NCI-H226 (cell line): ENCODE measurements around the gene RPUSD1.
"Not testable (repeated sequence)": the region's sequence is repeated elsewhere in the genome, so short reads cannot be mapped to it uniquely, and the experiment has no call there.

Source experiments
- DNase-seq: peaks from one replicate; pipeline ENCODE4 v3.0.0-alpha.2; 2015

Gene RPUSD1

DNA sequence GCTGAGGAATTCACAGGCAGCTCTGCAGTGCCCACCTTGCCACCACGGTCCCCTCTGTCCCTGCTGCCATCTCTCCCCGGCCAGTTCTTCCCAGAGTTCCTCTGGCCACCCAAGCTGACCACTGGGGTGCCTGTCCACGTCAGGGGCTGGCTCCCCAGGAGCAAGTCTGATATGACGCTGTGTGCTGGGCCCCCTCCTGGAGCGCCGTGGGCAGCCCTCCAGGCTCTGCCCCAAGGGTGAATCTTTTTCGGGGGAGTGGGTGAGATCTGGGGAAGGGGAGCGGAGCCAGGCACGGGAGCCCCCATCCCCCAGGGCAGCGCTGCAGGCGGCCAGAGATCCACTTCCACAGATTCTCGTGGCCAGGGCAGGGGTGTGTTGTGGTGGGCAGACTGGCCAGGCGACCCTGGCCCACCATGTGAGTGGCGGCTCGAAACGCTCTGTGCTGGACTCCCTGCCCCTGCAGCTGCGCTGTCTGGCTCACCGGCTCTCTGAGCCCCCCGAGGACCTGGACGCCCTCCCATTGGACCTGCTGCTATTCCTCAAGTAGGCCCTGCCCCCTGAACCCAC lies 23.9 kb downstream of the RPUSD1 start:
- no peak for DNase-seq

- DNase-seq = no peak
Measured at GRCh38 chr16:763369-764183, 24.6 kb downstream of the RPUSD1 start.

DNA sequence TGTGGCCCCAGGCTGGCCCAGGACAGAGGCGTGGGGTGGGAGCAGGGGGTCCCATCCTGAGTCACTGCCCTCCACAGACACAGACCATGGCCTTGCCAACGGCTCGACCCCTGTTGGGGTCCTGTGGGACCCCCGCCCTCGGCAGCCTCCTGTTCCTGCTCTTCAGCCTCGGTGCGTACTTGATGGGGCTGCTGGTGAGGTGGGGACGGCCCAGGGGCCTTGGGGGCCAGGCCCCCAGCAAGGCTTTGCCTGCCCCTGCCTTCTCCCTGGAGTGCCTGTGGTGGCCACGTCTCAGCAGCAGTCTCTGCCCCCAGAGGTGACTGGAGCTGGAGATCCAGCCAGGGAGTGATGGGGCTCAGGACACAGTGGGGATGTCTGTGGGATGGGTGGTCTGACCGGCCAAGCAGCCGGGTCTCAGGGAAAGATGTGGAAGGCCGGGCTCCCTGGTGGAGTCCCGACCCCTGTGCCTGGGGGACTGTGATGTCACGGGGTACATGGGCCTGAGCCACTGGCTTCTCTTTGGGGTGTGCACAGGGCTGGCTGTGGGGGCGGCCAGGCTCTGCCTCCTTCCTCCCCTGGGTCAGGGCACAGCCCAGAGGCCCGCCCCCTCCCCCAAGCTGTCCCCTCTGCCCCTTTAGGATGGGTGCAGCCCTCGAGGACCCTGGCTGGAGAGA lies 25.4 kb downstream of the RPUSD1 start:
- DNase-seq = no peak

DNA sequence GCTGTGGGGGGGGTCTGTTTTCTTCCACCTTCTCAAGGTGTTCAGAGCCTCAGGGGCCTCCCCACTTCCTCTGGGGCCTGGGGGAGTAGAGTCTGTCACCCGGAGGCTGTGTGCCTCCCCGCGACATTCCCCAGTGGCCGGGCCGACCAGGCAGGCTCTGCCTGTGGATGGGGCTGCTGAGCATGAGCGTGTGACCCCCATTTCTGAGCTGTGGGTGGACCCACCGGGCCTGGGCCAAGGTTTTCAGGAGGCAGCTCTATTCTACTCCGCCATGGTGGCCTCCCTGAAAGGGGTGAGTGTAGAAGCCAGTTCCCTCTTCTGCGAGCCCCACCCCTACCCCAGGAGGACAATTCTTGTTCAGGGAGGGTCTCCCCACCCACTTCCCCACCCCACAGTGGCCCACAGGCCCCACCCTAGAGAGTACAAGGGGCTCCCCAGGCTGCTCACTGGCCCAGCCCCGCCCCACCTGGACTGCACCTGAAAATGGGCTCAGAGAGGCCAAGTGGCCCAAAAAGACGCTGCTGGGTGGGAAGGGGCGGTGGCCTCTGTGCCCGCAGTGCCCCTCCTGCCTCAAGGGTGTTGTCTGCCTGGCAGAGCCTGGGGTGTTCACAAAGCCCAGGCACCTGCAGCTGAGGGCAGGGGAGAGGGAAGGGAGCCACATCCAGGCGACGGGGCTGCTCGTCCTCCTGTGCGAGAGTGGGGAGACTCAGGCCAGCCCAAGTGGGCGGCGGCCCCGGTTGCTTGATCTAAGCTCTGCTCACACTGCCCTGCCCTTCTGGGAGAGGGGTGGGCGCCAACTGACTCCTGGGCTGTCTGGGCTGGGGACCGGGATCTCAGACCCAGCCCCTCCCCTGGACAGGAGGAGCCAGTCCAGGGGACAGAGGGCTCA lies 26.3 kb downstream of the RPUSD1 start:
- no peak for DNase-seq

DNA sequence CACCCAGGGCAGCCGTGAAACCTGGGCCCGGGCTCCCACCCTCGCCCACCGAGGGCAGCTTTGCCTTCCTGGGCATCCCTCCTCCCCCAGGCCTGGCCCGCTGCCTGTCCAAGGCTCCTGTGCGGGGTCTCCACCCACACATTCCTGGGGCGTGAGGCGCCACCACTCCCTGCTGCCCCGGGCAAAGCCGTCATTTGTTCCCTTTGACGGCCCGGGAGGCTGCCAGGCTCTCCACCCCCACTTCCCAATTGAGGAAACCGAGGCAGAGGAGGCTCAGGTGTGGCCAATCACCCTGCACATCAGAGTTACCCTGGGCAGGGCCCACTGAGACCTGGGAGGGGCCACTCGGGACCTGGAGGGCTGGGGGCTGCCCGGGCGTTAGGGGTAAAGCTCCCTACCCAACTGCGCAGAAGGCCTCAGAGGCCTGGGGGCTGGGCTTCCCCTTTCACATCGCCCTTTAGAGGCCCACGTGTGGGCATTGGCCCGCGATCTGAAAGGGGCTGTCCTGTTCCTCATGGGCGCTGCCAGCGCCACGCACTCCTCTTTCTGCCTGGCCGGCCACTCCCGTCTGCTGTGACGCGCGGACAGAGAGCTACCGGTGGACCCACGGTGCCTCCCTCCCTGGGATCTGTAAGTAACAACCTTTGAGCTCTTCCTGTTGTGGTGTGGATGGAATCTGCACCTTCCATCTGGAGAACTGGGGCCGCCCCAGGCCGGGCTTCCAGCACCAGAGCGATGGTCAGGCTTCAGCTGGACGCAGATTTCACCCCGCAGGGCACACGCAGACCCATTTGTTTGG lies 27.4 kb downstream of the RPUSD1 start, which contains the start of gene MSLN:
Gene MSLN, plus strand, starts transcription at position 190 of the 799 bp plus-strand sequence. CDS start 1,947 bp downstream, outside the sequence.
- peak; percentile 97 for DNase-seq

DNA sequence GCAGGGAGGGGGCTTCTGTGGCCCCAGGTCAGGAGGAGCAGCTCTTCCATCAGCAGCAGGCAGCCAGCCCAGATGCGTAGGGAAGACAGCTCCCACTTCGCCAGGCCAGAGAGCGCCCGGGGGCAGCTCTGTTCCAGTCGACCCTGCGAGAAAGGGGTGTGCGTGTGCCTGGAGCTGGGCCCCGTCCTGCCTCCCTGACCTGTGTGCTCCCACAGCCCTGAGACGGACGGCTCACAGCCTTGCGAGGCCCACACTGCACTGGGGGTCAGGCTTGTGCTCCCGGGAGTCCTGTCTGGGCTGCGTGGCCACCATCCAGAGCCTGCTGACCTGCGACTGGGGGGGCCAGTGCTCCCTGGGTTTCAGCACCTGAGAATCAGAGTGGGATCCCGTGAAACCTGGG lies 28.1 kb downstream of the RPUSD1 start:
- DNase-seq = peak; percentile 63

GRCh38 chr16:759110-759910 lies 28.9 kb downstream of the RPUSD1 start:
- no peak for DNase-seq

- no peak for DNase-seq
Measured at GRCh38 chr16:756428-756827, 31.8 kb downstream of the RPUSD1 start.

- DNase-seq = no peak
Measured at GRCh38 chr16:754656-755055, 33.5 kb downstream of the RPUSD1 start.

DNA sequence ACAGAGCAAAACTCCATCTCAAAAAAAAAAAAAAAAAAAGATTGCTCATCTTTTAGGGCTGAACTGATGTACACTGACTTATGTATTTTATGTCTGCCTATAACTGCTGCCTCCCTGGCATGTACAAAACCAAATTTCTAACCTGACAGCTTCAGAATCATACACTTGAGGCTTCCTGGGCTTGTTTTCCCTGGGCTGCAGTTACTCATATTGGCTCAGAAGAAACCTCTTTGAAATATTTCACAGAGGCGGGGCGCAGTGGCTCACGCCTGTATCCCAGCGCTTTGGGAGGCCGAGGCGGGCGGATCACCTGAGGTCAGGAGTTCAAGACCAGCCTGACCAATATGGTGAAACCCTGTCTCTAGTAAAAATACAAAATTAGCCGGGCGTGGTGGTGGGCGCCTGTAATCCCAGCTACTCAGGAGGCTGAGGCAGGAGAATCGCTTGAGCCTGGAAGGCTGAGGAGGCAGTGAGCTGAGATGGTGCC lies 34.0 kb downstream of the RPUSD1 start:
- not testable (repeated sequence) for DNase-seq

GRCh38 chr16:752007-752312 lies 36.2 kb downstream of the RPUSD1 start:
- no peak for DNase-seq

DNA sequence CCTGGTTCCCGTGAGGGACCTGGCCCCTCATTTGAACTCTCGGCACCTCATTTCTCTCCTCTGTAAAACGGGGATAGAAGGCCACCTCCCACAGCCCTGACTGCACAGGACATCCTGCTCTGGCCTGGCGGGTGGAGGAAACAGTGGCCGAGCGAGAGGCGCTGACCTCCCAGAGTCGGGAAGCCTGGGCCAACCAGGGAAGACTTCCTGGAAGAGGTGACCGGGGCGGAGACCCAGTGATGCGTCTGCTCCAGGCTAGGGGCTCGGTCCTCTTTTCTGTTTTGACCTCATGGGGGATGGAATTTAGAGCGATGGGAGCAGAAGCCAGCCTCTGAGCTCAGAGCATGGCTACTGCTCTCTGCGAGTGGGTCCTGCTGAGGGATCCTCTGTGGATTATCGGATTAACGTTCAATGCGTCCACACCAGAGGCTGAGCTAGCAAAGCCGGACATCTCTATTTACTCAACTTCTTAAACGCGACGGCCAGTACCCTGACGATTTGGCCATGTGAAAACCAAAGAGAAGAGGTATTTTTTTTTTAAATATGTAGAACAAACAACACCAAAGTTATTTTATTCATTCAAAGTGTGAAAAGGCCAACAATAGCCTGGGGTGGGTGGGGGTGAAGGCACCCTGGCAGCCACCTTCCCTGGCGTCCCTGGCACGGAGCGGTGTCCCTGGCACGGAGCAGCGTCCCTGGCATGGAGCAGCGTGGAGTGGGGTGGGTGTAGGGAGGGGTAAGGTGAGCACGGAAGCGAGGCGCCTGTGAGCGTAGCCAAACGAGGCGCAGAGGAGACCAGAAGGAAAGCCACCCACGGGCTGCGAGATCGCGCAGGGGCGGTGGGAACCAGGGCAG lies 36.8 kb downstream of the RPUSD1 start:
- no peak for DNase-seq

DNA sequence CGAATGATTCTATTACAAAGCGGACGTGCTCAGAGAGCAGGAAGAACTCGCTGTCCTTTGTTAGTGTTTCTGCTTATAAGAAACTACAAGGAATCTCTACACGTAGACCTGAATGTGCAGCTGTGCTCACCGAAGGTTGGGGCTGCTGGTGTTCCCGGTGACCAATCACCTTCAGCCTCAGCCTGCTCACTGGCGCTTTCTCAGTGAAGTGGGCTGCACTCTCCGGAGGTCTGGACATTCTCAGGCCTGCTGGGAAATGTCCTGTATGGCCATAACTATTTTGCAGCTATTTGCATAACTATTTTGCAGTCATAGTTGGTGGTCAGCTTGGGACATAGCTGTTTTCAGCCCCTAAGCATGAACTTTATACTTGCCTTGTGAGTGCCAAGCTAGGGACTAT lies 37.7 kb downstream of the RPUSD1 start:
- no peak for DNase-seq

DNA sequence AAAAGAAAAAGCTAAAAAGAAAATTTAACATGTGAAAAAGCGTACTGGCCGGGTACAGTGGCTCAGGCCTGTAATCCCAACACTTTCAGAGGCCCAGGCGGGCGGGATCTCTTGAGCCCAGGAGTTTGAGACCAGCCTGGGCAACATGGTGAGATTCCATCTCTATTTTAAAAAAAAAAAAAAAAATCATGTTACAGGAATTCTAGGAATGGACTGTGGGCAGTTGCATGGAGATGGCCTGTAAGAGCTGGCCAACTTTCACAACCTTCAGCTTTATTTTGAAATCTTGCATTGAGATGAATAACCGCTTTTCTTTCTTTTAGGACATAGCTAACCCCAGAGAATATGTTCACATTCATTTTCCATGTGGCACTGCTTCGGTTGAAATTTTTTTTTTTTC lies 39.2 kb downstream of the RPUSD1 start:
- peak; percentile 80 for DNase-seq

DNA sequence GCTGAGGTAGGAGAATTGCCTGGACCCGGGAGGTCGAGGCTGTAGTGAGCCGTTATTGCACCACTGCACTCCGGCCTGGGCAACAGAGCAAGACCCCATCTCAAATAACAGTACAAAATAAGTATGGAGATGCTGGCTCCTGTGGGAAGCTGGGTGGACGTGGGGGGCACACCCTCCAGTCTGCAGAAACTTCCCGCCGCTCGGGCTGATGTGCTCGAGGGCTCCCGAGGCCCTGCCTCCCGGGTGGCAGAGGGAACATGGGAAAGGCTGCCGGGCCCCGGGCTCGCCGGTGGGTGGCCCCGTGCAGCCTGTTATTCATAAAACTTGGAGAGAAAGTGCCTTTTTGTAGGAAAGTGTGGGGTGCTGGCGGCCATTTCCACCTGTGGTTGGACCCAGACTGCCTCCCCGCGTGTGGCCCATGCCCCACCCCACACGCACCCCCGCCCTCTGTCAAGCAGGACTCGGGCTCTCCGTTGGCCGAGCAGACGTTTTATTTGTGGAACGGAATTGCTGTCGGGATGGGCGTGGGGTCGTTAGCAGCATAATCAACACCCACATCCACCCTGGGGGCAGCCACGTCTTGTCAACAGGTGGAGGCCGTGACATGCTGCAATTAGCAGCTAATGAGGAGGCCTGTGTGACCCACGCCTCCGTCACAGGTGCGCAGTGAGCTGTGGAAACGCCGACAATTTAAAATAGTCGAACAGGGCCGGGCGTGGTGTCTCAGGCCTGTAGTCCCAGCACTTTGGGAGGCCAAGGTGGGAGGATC lies 40.0 kb downstream of the RPUSD1 start:
- no peak for DNase-seq

DNA sequence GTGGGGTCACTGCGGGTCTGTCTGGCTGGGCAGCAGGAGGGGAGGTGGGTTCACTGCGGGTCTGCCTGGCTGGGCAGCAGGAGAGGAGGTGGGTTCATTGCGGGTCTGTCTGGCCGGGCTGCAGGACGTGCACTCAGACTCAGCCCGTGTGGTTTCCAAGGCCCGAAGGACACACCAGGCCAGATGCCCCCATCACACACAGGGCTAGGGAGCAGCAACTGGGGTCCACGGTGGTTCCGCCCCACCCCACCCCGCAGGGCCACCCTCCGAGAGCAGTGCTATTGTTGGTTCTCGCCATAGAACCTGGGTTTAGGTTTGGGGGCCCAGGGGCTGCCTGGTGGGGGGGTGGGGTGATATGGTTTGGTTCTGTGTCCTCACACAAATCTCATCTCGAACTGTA lies 41.5 kb downstream of the RPUSD1 start:
- no peak for DNase-seq

- peak; percentile 37 for DNase-seq
Measured at GRCh38 chr16:745739-746138, 42.4 kb downstream of the RPUSD1 start.

DNA sequence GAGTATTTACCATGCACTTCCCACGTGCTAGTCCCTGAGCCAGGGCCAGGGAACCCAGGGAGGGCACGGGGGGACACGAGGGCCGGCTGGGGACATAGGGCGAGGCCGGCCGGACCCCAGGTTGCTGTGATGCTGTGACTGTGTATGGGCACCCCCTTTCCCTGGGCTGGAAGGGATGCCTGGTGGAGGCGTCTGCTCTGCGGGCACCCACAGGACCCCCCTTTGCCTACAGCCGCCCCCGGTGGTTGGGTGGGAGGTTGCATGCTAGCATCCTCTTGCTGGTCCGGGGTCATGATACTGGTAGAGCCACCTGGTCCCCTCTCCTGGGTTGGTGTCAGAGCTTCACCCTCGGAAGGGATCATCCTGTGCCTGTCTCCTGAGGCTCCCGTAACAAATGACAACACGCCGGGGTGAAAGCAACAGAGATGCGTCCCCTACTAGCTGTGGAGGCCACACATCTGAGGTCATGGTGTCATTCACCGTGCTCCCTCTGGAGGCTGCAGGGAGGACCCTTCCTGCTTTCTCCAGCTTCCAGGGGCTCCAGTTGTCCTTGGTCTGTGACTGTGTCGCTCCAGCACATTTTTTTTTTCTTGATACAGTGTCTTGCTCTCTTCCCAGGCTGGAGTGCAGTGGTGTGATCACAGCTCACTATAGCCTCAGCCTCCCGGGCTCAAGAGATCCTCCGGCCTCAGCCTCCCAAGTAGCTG lies 44.2 kb downstream of the RPUSD1 start:
- no peak for DNase-seq

DNA sequence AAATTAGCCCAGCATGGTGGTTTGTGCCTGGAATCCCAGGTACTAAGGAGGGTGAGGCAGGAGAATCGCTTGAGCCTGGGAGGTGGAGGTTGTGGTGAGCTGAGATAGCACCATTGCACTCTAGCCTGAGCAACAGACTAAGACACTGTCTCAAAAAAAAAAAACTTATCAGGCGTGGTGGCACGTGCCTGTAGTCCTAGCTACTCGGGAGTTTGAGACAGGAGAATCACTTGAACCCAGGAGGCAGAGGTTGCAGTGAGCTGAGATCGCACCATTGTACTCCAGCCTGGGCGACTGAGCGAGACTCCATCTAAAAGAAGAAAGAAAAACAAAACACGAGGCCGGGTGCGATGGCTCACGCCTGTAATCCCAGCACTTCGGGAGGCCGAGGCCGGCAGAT lies 45.3 kb downstream of the RPUSD1 start:
- not testable (repeated sequence) for DNase-seq
